Hematopoietic multipotent progenitor cell treated with erythropoietin and hydrocortisone succinate and interleukin-3 and kit ligand, for 4 days (in vitro differentiated cells): Measurements from ENCODE around the gene ADAMTS15.
"Not testable (repeated sequence)": the region's sequence is repeated elsewhere in the genome, so short reads cannot be mapped to it uniquely, and the experiment has no call there.

Experiments used
- DNase-seq: peaks from one replicate; pipeline ENCODE4 v3.0.0-alpha.2; 2015

ADAMTS15 gene

GRCh38 chr11:130438401-130439159 lies 9.9 kb upstream of the ADAMTS15 start:
- not testable (repeated sequence) for DNase-seq

DNA sequence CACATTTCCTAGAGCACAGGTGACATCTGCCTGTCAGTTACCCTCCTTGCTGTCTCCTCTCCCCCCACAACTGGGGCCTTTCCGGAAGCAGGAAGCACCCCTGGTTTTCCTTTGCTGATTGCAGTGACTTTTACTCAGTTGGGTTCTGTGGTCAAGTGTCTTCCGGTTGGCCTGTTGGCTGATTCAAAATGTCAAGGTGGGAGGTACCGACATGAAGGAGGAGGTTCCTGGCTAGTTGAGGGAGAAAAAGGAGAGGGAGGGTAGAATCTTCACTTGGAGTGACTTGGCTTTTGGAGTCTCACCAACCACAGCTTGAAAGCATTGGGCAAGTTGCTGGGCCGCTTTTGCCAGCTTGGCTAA lies 9.3 kb upstream of the ADAMTS15 start:
- peak; percentile 44 for DNase-seq

- DNase-seq: no peak
Measured at GRCh38 chr11:130439876-130440275, 8.6 kb upstream of the ADAMTS15 start.

GRCh38 chr11:130441719-130442118 lies 6.7 kb upstream of the ADAMTS15 start:
- no peak for DNase-seq

DNA sequence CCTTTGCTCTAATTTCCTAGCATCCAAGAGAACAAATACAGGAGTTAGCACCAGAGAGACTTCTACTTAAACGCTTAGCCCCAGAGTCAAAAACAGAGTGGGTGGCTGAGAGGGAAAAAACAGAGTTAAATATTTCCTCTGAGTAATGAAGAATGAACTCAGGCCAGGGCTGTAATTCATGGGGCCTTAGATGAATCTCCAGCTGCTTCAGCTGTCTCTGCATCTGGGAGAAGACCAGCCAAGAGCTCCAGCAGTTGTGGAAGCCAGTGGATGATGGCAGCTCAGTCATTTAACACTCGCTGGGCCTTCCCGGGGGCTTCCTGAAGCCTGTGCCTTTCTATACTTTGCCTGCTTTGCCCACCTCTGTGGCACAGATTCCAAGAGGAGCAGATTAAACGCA lies 5.7 kb upstream of the ADAMTS15 start:
- DNase-seq: no peak

GRCh38 chr11:130445788-130446187 lies 2.7 kb upstream of the ADAMTS15 start:
- DNase-seq: no peak

GRCh38 chr11:130448039-130448415 lies 418 bp upstream of the ADAMTS15 start:
- no peak for DNase-seq

GRCh38 chr11:130449310-130449990 lies 1.0 kb downstream of the ADAMTS15 start:
- DNase-seq: no peak

DNA sequence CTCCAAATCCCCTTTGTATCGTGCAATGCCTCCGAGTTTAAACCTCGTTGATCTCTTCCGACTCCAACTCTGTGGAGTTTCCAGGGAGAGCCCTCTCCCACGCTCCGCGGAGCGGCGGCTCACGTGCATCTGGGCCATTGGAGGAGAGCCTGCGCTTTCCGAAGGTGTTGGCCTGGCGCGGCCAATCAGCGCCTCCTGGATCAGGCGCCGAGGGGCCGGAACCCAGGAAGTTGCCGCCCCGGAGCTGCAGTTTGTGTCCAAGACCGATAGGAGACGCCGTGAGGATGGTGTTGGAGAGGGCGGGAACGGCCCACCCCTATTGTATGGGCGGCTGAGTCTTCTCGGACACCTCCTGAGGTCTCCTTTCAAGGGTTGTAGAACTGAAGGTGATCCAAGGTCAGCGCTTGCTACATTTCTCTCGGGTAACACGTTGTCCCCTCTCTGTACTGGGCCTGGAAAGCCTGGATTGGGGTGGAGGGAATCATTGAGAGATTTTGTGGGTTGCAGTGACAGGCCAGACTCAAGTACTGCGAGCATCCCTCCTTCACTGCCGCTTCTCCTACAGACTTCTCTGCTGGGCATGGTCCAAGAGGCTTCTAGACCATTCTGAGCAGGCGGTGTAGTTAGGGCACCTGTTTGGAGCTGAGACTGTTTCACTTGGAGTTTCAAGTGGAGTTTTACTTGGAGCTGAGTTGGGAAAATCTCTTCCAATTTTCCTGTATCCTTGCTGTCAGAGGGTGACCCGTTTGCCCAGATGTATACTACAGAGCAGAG lies 1.7 kb downstream of the ADAMTS15 start:
- DNase-seq: peak; percentile 44

DNA sequence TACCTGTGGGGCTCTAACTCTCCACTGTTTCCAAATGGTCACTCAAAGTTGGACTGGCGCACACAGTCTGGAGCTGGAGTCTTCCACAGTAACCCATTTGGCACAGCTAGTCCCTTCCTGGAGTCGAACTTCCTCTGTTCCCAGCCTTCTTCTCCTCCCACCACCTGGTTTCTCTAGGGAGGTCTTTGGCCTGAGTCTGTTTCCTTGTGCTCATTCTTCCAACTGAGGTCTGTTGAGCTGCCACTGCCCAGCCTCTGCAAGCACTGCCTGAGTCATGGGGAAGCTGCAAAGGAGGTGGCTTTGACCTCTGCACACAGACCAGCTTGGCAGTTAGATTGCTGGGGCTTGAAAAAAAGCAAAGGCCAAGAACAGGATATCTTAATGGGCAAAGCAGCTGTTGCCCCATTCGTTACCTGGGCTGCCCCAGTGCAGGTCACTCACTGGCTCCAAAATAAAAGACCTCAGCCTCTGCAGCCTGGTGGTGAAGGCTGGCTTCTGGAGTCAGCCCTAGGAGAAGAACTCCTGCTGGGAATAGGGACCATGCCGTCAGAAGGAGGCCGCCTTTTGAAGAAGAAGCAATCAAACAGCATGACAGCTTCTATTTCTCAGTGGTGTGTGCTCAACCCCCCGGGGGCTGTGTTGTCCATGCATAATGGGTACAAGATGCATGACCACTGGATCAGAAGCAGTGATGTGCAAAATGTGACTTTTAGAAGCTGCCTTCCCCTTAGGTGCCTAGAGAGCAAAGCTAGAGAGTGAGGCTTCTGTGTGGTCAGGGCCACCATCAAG lies 3.0 kb downstream of the ADAMTS15 start:
- DNase-seq: no peak

DNA sequence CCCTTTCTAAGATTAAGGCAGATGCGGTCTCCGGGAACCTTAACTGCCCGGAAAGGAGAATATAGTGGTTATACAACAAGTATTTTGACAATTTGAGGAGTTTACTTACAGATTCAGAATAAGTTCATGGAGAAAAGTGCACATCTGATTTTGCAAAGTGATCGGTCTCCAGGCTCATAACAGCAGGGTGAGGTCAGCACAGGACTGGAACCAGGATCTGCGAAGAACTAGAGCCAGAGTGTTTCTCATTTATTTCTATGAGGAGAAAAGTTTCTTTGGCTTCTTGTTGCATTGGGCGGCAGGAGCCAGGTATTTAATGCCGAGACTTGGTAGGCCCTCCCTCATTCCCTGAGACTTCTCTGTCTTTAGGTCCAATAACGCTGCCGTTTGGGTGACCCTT lies 3.7 kb downstream of the ADAMTS15 start:
- DNase-seq: no peak

DNA sequence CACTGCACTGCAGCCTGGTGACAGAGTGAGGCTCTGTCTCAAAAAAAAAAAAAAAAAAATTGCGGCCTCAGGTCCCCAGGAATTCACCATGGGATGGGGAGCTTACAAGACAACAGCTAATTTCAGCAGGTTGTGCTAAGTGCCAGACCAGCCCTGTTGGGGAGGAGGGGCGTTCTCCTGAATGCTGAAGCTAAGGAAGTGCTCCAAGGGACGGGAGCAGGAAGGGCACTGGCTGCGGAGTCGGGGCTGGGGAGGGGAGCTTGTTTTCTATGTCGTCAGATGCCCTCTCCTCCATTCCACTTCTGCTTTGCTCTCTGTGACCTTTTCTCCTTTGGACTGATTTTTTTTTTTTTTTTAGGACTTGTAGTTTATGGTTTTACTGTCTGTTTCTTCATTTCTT lies 4.5 kb downstream of the ADAMTS15 start:
- DNase-seq: no peak

DNA sequence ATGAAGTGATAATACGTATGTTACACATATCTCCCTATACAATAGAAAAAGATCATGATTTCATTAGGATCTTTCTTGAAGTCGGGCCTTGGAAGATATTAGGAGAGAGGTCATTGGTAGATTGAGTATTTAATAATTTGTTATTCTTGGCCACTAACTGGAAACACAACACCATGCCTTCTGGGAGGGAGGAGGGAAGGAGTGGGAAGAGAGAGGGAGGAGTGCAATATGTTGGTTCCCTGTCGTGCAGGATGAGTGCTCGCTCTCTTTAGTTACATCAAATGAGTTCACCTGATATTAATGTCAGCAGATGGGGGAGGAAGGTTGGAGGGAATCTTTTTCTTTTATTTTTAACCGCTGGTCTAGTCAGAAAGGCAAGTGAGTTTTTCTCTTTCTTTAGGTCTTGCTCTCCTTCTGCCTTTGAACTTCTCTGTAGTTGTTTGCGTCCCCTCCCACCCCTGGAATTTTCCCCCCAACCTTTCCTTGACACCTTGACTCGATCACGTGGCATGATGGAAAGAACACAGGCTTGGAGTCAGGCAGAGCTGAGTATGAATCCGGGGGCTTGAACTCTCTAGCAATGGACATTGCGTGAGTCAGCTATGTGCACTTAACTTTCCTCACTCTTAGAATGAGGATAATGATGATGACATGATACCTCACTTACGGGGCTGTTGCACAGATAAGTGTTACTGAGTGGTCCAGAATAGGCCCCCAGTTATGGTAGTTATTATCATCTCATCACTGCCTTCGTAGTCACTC lies 6.2 kb downstream of the ADAMTS15 start:
- no peak for DNase-seq

DNA sequence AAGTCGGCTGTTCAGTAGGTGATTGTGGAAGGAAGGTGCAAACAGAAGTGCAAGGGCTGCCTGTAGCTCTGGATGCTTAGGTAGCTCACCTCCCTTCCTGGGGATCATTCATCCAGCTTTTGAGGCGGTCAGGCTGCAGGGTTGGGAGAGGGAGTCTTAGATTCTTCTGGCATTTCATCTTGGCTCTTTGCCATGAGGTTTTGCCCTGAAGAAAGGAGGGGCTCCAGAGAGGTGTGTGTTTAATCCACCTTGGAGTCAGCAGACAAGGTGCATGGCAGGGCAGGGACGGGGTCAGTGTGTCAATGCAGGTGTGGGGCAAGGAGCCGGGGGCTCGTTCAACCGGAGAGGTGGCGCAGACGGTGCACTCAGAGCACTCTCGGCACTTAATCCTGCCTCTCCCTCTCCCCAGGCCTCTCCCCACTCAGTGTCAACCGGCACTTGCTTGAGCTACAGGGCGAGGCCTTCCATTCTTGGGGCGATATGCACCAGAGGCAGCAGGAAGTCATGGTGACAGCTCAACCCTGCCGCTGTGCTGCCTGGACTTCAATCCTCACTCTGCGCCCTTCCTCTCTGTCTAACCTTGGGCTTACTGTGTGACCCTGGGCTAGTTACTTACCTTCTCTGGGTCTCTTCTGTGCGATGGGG lies 7.2 kb downstream of the ADAMTS15 start:
- no peak for DNase-seq

DNA sequence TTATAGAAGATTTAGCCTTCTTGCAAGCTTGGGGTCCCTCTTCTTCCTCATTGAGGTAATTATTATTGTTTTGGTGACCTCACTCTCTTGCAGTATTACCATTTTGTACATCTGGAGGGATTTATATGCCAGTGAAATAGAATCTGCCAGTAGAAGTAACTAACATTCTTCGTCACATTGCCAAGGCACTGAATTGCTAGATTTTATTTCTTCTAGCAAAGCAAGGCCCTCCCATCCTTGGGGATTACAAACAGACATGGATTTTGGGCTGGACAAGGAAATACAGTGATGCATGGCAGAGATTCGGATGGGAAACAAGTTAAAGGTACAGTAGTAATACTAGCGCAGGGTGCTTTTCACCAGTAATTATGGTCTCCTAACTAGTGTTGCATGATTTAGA lies 7.8 kb downstream of the ADAMTS15 start:
- DNase-seq: no peak

GRCh38 chr11:130457623-130458409 lies 9.4 kb downstream of the ADAMTS15 start:
- DNase-seq: no peak

DNA sequence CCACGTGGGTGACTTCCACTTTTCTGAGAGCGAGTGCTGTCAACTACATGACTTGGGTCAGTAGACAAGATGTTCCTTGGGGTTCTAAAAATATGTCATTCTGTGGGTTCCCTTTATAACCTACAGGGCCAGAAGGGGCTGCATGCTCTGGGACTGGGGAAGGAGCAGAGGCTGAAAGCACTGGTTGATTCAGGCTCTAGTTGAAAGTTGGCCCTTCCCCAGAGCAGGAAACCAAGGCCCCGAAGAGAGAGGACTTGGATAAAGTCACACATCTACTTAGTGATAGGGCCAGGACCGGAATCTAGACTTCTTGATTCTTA lies 9.9 kb downstream of the ADAMTS15 start:
- no peak for DNase-seq

DNA sequence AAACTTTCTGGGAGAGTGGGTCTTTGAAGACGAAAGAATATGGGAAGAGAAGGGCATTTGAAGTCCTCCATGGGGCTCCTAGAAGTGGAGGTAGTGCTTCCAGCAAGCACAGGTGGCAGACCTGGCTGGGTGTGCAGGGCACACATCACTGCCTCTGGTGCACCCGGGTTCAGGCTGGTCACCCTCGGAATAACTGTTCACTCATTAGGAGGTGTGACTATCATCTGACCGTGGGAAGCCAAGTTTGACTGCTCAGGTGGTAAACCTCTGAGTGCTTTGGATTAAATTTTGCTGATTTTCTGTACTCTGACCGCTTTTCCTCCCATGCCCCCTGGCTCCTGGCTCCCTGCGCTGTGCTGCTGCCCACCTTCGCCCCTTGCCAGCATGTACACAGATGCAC lies 11.1 kb downstream of the ADAMTS15 start:
- DNase-seq: no peak

DNA sequence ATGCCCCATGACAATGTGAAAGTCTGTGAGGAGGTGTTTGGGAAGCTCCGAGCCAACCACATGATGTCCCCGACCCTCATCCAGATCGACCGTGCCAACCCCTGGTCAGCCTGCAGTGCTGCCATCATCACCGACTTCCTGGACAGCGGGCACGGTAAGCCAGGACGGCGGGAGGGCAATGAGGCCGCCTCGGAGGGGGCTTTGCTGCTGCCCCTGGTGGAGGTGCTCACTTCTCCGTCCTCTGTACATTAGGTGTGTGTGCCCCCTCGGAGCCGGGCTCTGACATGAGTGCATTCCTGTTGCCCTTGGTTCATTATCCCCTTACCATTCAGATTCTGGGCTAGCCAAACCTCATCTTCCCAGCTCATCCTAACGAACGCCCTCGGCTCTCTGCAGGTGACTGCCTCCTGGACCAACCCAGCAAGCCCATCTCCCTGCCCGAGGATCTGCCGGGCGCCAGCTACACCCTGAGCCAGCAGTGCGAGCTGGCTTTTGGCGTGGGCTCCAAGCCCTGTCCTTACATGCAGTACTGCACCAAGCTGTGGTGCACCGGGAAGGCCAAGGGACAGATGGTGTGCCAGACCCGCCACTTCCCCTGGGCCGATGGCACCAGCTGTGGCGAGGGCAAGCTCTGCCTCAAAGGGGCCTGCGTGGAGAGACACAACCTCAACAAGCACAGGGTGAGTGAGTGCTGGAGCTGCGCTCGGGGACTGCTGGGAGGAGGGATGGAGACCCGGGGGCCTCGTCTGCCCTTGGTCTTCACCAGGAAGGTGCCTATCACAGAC lies 13.8 kb downstream of the ADAMTS15 start:
- no peak for DNase-seq

DNA sequence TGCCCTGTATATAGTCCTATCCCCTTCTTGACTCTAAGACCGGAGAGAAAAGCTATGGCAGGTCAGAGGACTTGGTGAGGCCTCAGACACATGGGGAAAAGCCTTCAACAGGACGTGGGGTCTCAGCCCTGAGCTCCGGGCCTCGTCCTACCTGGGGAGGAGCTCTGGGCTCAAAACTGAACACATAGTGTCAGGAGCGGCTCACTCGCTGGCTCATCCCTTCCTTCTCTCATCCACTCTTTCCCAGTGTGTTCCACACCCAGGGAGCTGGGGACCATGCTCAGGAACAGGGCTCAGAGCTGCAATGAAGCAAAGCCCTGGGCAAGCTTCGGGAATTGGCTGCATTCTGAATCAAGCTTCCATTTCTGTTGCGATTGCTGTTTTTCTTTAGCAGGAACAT lies 14.5 kb downstream of the ADAMTS15 start:
- no peak for DNase-seq
